SU-DHL-6 (cell line): ENCODE results near the gene SYT7.

Source experiments
- H2AFZ ChIP-seq: fragments of 200-600 bp; sonication (generic); 2 replicates; pipeline ENCODE4 v1.6.1; 2014; ENCODE audit warnings: low read depth, mild to moderate bottlenecking, moderate library complexity, mixed read lengths, antibody characterized with exemption, low read length; ENCODE audit not compliant: severe bottlenecking
- H3F3A ChIP-seq: fragments of 200-600 bp; shearing (Covaris generic); 2 replicates; pipeline ENCODE4 v1.6.0; 2016; ENCODE audit warnings: antibody characterized with exemption, mild to moderate bottlenecking; ENCODE audit not compliant: insufficient read depth
- H3K27ac ChIP-seq: fragments of 200-600 bp; sonication (generic); 2 replicates; pipeline ENCODE4 v1.5.1; 2016; ENCODE audit warnings: low read depth, mild to moderate bottlenecking, low read length, moderate library complexity, mixed read lengths
- H3K27me3 ChIP-seq: fragments of 200-600 bp; sonication (generic), shearing (Covaris generic); 2 replicates; pipeline ENCODE4 v1.6.0; 2014; ENCODE audit warnings: mild to moderate bottlenecking, low read length
- H3K36me3 ChIP-seq: fragments of 200-600 bp; sonication (generic); 2 replicates; pipeline ENCODE4 v1.6.1; 2014; ENCODE audit warnings: mild to moderate bottlenecking, low read length, mixed read lengths
- H3K4me2 ChIP-seq: fragments of 300-600, 200-600 bp; shearing (Covaris generic), sonication (generic); 2 replicates; pipeline ENCODE4 v1.6.0; 2014; ENCODE audit warnings: low read length, low read depth, mild to moderate bottlenecking; ENCODE audit not compliant: poor library complexity, severe bottlenecking
- H3K4me3 ChIP-seq: fragments of 200-600 bp; sonication (generic); 2 replicates; pipeline ENCODE4 v1.5.1; 2014; ENCODE audit warnings: antibody characterized with exemption, low read length, mild to moderate bottlenecking, mixed read lengths; ENCODE audit not compliant: insufficient read depth, poor library complexity, severe bottlenecking
- H3K79me2 ChIP-seq: fragments of 200-600 bp; sonication (generic); 2 replicates; pipeline ENCODE4 v1.6.1; 2014; ENCODE audit warnings: mild to moderate bottlenecking, low read length, moderate library complexity; ENCODE audit not compliant: insufficient read depth
- H3K9ac ChIP-seq: fragments of 200-600 bp; sonication (generic); 2 replicates; pipeline ENCODE4 v1.7.0; 2014; ENCODE audit warnings: mild to moderate bottlenecking, low read length
- H3K9me2 ChIP-seq: fragments of 200-600 bp; sonication (generic); replicated peaks from 2 replicates; pipeline ENCODE4 v1.6.1; 2014; ENCODE audit warnings: low read length; ENCODE audit not compliant: insufficient read depth
- H3K9me3 ChIP-seq: fragments of 200-600 bp; sonication (generic); 2 replicates; pipeline ENCODE4 v1.6.1; 2014; ENCODE audit warnings: low read length, mixed read lengths; ENCODE audit not compliant: insufficient read depth
- H4K20me1 ChIP-seq: fragments of 200-600 bp; sonication (generic); 2 replicates; pipeline ENCODE4 v1.6.1; 2014; ENCODE audit warnings: low read depth, mild to moderate bottlenecking, antibody characterized with exemption, low read length, moderate library complexity, mixed read lengths
- CTCF ChIP-seq: fragments of 200-600 bp; sonication (generic); IDR thresholded peaks from one replicate; pipeline ENCODE4 v1.5.1; 2017; ENCODE audit warnings: antibody characterized with exemption, mild to moderate bottlenecking, low read length, moderate library complexity; ENCODE audit not compliant: insufficient read depth, poor library complexity, severe bottlenecking
- EZH2phosphoT487 ChIP-seq: fragments of 200-600 bp; sonication (generic), shearing (Covaris generic); conservative IDR thresholded peaks from 2 replicates; pipeline ENCODE4 v1.6.1; 2018; ENCODE audit warnings: mild to moderate bottlenecking, antibody characterized with exemption, low read length, moderate library complexity, mixed read lengths

SYT7 gene

GRCh38 chr11:61539006-61539405 lies 41.9 kb downstream of the SYT7 start:
- no peak for TF ChIP-seq EZH2phosphoT487
- TF ChIP-seq CTCF: no peak
- Histone ChIP-seq H3K36me3 (no peaks in the 10 kb centered on the region), H3K79me2 (no peaks in the 10 kb centered on the region), H3K4me2 (no peak overlapping the region), H3K27me3 (no peaks in the 10 kb centered on the region), H2AFZ (no peak overlapping the region), H3K4me3 (no peak overlapping the region), H3F3A (no peaks in the 10 kb centered on the region), H3K9ac (no peak overlapping the region), H3K9me2 (no peaks in the 10 kb centered on the region), H3K27ac (no peak overlapping the region), H3K9me3 (no peaks in the 10 kb centered on the region), H4K20me1 (no peaks in the 10 kb centered on the region)

GRCh38 chr11:61538636-61538961 lies 42.3 kb downstream of the SYT7 start:
- no peaks in the 10 kb centered on the region for H4K20me1 ChIP-seq
- H3K9me3 ChIP-seq: no peaks in the 10 kb centered on the region
- H3K27ac ChIP-seq: no peak overlapping the region
- H3K4me2 ChIP-seq: no peak overlapping the region
- TF ChIP-seq EZH2phosphoT487: no peak
- TF ChIP-seq CTCF: no peak
- no peaks in the 10 kb centered on the region for H3K9me2 ChIP-seq
- H3F3A ChIP-seq: no peaks in the 10 kb centered on the region
- no peak overlapping the region for H3K9ac ChIP-seq
- H2AFZ ChIP-seq: no peak overlapping the region
- H3K36me3 ChIP-seq: no peaks in the 10 kb centered on the region
- H3K27me3 ChIP-seq: no peaks in the 10 kb centered on the region
- no peaks in the 10 kb centered on the region for H3K79me2 ChIP-seq
- H3K4me3 ChIP-seq: no peak overlapping the region

- H3K36me3 ChIP-seq: no peaks in the 10 kb centered on the region
- H3K4me3 ChIP-seq: no peak overlapping the region
- H3K79me2 ChIP-seq: no peaks in the 10 kb centered on the region
- no peaks in the 10 kb centered on the region for H3F3A ChIP-seq
- no peaks in the 10 kb centered on the region for H4K20me1 ChIP-seq
- H3K27me3 ChIP-seq: no peaks in the 10 kb centered on the region
- H3K9me3 ChIP-seq: no peaks in the 10 kb centered on the region
- TF ChIP-seq EZH2phosphoT487 (no peak), CTCF (no peak)
- H3K9me2 ChIP-seq: no peaks in the 10 kb centered on the region
- no peak overlapping the region for H3K27ac ChIP-seq
- H2AFZ ChIP-seq: no peak overlapping the region
- H3K4me2 ChIP-seq: no peak overlapping the region
- H3K9ac ChIP-seq: no peak overlapping the region
Measured at GRCh38 chr11:61537326-61537725, 43.5 kb downstream of the SYT7 start.
